ENCODE measurements around the gene CFAP97. TPM values are rescaled to one million over a fixed set of nuclear protein-coding genes. Genes with fewer than 3 reads are reported as not detected.
A peak's percentile ranks its signal among the peaks of the same experiment; 100 is the strongest.

Gene CFAP97
- total RNA-seq, 1 experiment from 2014 or later, result 36.9 TPM

DNA sequence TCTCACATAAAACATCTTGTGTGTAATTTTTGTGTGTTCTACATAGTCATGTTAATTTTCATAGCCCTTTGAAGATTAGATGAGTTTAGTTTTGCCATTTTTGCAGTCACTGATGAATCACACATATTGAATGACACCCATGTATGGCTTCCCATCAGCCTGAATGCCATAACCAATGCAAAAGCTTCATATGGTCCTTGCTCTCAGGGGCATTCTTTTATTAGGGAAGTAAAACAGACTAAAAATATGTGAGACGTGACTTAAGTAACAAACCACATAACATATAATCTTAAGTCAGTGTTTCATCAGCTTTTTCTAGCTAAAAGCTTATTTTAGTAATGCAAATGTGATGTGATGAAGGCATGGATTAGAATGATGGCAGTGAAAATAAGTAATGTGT is 52.5 kb downstream of the CFAP97 start:
- BruUV-seq (replicated peaks), result no TSS peak
- H3K4me3 Mint-ChIP-seq (ENCODE audit: low read depth, unreplicated experiment), result no peak overlapping the region
- CTCF ChIA-PET, result no interaction called here
- no peaks in the 10 kb centered on the region for H3K9me3 Mint-ChIP-seq (ENCODE audit: low read depth, unreplicated experiment)
- DNase-seq, result no peak
- no peaks in the 10 kb centered on the region for H3K27me3 Mint-ChIP-seq (ENCODE audit: unreplicated experiment)
- peaks cover 24% of the 10 kb centered on the region for H3K36me3 Mint-ChIP-seq (ENCODE audit: insufficient read depth, unreplicated experiment)
- no peak overlapping the region for H3K27ac Mint-ChIP-seq (ENCODE audit: unreplicated experiment)
- intact Hi-C loops (cut with micrococcal nuclease; ENCODE audit: unreplicated experiment), result no loop called here
- no peak for TF ChIP-seq CTCF (IDR thresholded peaks at IDR 0.05; ENCODE audit: unreplicated experiment)
- H3K4me1 Mint-ChIP-seq (ENCODE audit: low read depth, unreplicated experiment), result no peaks in the 10 kb centered on the region

GRCh38 chr4:185149392-185149791 is 54.4 kb downstream of the CFAP97 start:
- DNase-seq, result no peak
- Mint-ChIP-seq H3K27ac (ENCODE audit: unreplicated experiment) (peak overlapping the region; percentile 46), H3K36me3 (ENCODE audit: insufficient read depth, unreplicated experiment) (peaks cover 14% of the 10 kb centered on the region), H3K27me3 (ENCODE audit: unreplicated experiment) (no peaks in the 10 kb centered on the region), H3K4me1 (ENCODE audit: low read depth, unreplicated experiment) (no peaks in the 10 kb centered on the region), H3K4me3 (ENCODE audit: low read depth, unreplicated experiment) (no peak overlapping the region), H3K9me3 (ENCODE audit: low read depth, unreplicated experiment) (no peaks in the 10 kb centered on the region)
- no TSS peak for BruUV-seq (replicated peaks)
- no peak for TF ChIP-seq CTCF (IDR thresholded peaks at IDR 0.05; ENCODE audit: unreplicated experiment)
- intact Hi-C loops (cut with micrococcal nuclease; ENCODE audit: unreplicated experiment), result no loop called here
- CTCF ChIA-PET, result interaction anchor here (0.6 kb wide), 1 partner anchor 52 kb away, joined by 6 read pairs; no protein-coding TSS in a partner anchor

DNA sequence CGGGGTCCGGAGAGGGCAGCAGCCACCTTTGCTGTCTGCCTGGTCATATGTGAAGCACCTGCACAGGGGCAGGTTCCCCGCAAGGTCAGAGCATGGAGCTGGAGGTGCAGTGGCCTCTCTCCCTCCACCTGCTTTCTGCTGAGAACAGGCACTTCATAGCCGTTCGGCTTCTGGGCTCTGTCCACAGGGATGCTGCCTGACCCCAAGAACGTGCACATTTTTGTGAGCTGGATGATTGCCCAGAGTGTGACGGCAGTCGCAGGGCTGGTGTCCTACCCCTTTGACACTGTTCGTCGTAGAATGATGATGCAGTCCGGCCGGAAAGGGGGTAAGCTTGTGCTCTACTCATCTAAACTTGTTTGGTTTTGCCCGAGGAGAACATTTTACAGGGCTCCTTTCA is 58.2 kb downstream of the CFAP97 start:
- intact Hi-C loops (cut with micrococcal nuclease; ENCODE audit: unreplicated experiment), result no loop called here
- H3K27ac Mint-ChIP-seq (ENCODE audit: unreplicated experiment), result no peak overlapping the region
- H3K9me3 Mint-ChIP-seq (ENCODE audit: low read depth, unreplicated experiment), result no peaks in the 10 kb centered on the region
- H3K36me3 Mint-ChIP-seq (ENCODE audit: insufficient read depth, unreplicated experiment), result peaks cover 34% of the 10 kb centered on the region
- H3K4me3 Mint-ChIP-seq (ENCODE audit: low read depth, unreplicated experiment), result no peak overlapping the region
- H3K27me3 Mint-ChIP-seq (ENCODE audit: unreplicated experiment), result no peaks in the 10 kb centered on the region
- no peak for TF ChIP-seq CTCF (IDR thresholded peaks at IDR 0.05; ENCODE audit: unreplicated experiment)
- CTCF ChIA-PET, result no interaction called here
- TSS peak; percentile 21 for BruUV-seq (replicated peaks)
- DNase-seq, result no peak
- H3K4me1 Mint-ChIP-seq (ENCODE audit: low read depth, unreplicated experiment), result peaks cover 7% of the 10 kb centered on the region

DNA sequence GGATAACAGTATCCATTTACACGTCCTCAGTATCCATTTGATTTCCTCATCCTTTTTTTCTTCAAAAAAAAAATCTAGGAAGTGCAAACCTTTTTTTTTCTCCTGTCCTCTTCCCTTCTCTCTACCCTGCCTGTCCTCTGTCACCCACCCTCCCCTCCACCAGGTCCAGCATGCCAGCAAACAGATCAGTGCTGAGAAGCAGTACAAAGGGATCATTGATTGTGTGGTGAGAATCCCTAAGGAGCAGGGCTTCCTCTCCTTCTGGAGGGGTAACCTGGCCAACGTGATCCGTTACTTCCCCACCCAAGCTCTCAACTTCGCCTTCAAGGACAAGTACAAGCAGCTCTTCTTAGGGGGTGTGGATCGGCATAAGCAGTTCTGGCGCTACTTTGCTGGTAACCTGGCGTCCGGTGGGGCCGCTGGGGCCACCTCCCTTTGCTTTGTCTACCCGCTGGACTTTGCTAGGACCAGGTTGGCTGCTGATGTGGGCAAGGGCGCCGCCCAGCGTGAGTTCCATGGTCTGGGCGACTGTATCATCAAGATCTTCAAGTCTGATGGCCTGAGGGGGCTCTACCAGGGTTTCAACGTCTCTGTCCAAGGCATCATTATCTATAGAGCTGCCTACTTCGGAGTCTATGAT is 59.1 kb downstream of the CFAP97 start:
- peaks cover 34% of the 10 kb centered on the region for H3K36me3 Mint-ChIP-seq (ENCODE audit: insufficient read depth, unreplicated experiment)
- no peak for DNase-seq
- H3K27me3 Mint-ChIP-seq (ENCODE audit: unreplicated experiment), result no peaks in the 10 kb centered on the region
- no peaks in the 10 kb centered on the region for H3K9me3 Mint-ChIP-seq (ENCODE audit: low read depth, unreplicated experiment)
- H3K4me3 Mint-ChIP-seq (ENCODE audit: low read depth, unreplicated experiment), result peak overlapping the region; percentile 77
- H3K4me1 Mint-ChIP-seq (ENCODE audit: low read depth, unreplicated experiment), result peaks cover 7% of the 10 kb centered on the region
- CTCF ChIA-PET, result no interaction called here
- intact Hi-C loops (cut with micrococcal nuclease; ENCODE audit: unreplicated experiment), result no loop called here
- no TSS peak for BruUV-seq (replicated peaks)
- TF ChIP-seq CTCF (IDR thresholded peaks at IDR 0.05; ENCODE audit: unreplicated experiment), result no peak
- no peak overlapping the region for H3K27ac Mint-ChIP-seq (ENCODE audit: unreplicated experiment)
